Left renal pelvis (tissue), 4 donors: ENCODE measurements around the gene SIX3. TPM values are rescaled to one million over a fixed set of nuclear protein-coding genes. Genes with fewer than 3 reads are reported as not detected.

Experiments used
- DNase-seq, 4 donors: peaks; one replicate each; pipeline ENCODE4 v3.0.0-alpha.2; 2013; ENCODE audit warnings: low read depth in 4 of 4, low spot score in 3 of 4
- polyA plus RNA-seq, 4 donors: library from polyadenylated mRNA; unstranded; fragments of 120-200 nt; gene quantifications; one replicate each; pipeline ENCODE4 v1.2.1, GENCODE V29; 2013; ENCODE audit not compliant: insufficient read length in 4 of 4

The SIX3 gene
- polyA plus RNA-seq, 4 donors = not detected

- no peak for DNase-seq
These were observed 39.5 kb downstream of the SIX3 start for GRCh38 chr2:44980751-44981713.

GRCh38 chr2:44981714-44982108 lies 40.2 kb downstream of the SIX3 start:
- peak in 3 of 4 donors; percentile 67 to 77 (median 77) for DNase-seq

- no peak for DNase-seq
These were observed 42.5 kb downstream of the SIX3 start for GRCh38 chr2:44983836-44984604.

- no peak for DNase-seq
These were observed 47.7 kb downstream of the SIX3 start for GRCh38 chr2:44989176-44989575.

- no peak for DNase-seq
These were observed 52.9 kb downstream of the SIX3 start for GRCh38 chr2:44994377-44994776.

Other genes starting within 250 kb of the SIX3 start
- gene SIX2, start 67.8 kb downstream of the SIX3 start, polyA plus RNA-seq = 10 to 100 TPM; 20.8 to 31.9 (median 28.5) TPM